NCI-H526 (cell line): ENCODE measurements around the gene ARID1A.
"Not testable (repeated sequence)": the region's sequence is repeated elsewhere in the genome, so short reads cannot be mapped to it uniquely, and the experiment has no call there.

Experiments
- DNase-seq, 2 experiments: peaks; one replicate each; lab custom pipeline; 2025; lab: John Stamatoyannopoulos, UW

The ARID1A gene

DNA sequence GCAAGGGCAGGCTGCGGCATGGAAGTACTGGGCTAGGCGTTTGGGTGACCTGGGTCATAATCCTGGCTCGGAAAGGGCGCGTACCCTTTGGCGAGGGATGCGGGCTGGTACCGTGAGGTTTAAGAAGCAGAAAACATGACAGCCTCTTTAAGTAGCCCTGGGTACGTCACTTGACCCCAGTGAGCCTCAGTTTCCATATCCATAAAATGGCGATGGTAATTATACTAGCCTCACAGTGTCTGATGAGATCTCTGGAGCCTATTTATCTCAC lies 92.6 kb downstream of the ARID1A start:
- DNase-seq: no peak

DNA sequence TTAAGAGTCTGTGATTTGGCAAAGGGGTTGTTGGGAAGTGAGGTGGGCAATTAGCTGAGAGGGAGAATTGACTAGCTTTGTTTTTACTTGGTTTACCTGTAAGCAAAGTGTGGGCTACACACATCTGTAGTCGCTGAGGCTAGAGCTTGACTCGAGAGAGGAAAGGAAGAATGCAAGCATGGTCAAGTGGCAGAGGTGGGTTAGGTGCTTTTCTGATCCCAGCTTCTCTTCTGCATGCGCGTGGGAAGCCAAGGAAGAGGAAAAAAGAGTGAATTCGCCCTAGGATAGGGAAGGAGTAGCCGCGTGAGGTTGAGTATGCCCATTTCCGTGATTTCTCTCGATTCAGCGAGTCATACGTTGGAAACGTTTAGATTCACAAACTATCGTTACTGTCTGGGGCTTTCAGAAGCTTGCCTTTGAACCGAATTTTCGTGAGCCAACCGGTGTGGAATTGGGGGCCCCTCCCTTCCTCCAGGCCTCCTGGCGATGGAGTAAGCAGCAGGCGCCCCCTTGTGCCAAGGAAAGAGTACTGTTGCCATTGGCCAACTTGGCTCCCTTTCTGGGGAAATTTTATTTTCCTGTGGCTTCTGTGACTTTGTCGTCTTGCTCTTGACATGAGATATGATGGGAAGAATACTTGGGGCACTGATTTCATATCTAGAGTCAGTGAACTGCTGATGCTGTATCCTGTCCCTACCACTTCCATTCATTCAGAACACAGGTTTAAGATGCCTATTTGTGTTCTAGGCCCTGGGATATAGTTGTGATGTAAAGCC lies 93.2 kb downstream of the ARID1A start:
- peak; percentile 65 to 90 for DNase-seq

DNA sequence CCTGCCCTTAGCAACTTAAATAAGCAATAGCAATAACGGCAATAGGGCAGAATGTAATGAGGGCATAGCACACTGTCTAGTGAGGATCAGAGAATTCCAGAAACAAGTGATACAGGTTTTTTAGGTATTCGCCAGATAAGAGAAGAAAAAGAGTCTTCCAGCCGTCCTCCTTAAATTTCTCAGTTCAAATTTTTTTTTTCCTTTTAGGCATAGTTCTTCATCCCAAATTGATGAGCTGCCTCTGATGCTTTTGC lies 93.7 kb downstream of the ARID1A start:
- DNase-seq: no peak

DNA sequence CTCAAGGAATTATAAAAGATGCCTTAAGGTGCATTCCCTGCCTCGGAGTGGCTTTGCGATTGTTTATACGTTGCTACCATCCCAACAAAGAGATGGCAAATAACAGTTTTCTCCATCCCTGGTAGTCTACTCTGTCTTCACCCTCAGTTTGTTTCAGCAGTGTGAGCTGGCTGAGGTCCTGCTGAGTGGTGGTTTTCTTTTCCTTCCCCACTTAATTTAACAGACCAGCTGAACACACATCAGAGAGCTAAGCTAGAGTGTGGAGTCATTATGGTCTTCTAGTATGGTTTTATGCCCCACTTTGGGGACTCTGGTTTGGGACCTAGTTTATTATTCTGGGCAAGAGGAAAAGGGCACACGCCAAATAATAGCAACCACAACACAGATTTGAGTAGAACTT lies 94.1 kb downstream of the ARID1A start:
- DNase-seq: no peak

DNA sequence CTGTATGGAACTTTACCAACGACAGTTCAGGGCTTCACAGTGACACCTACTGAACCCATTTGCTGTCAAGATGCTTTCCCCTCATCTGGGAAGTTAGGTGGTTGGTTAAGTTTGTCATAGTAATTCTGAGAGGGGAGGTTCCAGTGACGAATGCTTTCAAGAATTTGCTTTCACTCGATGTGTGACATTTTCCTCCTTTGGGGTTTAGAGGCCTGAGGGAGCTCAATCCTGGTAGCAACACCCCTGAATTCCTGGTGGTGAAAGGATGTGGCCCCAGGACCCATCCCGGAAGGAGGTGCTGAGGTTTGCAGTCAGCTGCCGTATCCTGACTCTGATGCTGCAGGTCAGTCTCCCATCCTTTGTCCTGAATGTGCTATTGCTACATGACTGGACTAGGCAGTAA lies 94.7 kb downstream of the ARID1A start:
- no peak for DNase-seq

DNA sequence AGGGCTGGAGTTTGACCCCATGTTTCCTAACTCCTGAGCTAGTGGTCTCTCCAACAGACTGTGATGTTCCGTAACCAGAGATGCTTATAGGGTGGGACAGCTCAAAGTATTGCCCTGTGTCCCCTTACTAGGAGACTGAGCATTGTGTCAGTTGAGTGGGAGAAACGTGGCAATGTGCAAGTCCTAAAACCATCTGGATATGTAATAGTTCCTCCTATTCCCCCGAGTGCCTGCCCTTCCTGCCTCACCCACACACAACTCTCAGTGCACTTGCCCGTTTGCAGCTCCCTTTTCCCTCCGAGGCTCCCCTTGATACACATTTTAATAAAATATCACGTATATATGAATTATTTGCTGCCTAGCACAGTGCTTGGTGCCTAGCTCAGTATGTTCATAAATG lies 95.3 kb downstream of the ARID1A start:
- no peak for DNase-seq

DNA sequence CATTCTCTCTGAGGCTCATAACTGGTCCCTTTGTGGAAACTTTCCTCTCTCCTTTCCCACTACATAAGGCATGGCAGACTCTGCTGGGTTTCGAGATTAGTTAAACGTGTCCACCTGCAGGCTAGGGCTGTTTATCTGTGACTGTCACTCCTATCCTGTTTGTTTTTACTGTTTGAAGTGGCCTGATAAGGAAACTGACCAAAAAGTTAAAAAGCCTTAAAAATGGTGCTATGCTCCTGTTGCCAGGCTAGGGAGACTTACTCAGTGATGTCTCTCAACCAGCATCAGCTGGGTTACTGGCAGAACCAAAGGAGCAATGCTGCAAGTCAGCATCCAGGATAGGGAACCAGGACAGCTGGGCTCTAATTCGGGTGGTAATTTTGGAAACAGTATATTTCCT lies 95.8 kb downstream of the ARID1A start:
- no peak for DNase-seq

DNA sequence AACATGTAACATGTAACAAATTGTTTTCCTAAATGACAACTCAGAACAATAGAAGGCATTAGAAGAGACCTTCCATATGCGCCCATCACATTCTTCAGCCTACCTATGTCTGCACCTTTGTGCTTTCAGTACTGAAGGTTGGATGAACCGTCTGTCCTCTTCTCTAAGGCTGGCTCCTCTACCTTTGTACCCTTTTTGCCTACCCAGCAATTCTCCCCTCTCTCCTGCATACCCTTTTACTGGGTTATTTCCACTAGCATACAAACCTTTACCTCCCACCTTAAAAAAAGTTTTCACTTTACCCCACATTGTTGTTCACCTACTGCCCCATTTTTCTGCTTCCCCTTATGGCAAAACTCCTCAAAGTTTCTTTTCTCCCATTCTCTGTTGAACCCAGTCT lies 97.1 kb downstream of the ARID1A start:
- no peak for DNase-seq

DNA sequence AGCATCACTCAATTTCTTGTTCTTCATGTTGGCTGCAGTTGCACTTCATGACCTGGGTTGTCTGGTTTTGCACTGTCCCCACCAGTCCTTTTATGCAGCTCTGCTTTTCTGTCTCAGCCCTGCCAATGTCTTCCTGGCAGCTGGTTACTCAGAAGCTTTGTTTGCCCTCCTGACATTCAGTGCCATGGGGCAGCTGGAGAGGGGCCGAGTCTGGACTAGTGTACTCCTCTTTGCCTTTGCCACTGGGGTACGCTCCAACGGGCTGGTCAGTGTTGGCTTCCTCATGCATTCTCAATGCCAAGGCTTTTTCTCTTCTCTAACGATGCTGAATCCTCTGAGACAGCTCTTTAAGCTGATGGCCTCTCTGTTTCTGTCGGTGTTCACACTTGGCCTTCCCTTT lies 98.6 kb downstream of the ARID1A start:
- DNase-seq: no peak

DNA sequence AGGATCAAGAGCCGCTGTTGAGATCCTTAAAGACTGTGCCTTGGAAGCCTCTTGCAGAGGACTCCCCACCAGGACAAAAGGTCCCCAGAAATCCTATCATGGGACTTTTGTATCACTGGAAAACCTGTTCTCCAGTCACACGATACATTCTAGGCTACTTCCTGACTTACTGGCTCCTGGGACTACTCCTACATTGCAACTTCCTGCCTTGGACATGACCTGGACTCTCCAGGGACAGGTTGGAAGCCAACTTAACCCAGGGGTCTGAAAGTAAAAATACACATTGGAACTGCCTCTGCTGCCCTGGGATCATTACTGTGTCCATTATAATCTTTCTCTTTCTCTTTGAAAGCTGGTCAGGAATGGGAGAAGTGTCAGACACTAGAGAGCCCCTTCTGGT lies 101.8 kb downstream of the ARID1A start:
- no peak for DNase-seq

DNA sequence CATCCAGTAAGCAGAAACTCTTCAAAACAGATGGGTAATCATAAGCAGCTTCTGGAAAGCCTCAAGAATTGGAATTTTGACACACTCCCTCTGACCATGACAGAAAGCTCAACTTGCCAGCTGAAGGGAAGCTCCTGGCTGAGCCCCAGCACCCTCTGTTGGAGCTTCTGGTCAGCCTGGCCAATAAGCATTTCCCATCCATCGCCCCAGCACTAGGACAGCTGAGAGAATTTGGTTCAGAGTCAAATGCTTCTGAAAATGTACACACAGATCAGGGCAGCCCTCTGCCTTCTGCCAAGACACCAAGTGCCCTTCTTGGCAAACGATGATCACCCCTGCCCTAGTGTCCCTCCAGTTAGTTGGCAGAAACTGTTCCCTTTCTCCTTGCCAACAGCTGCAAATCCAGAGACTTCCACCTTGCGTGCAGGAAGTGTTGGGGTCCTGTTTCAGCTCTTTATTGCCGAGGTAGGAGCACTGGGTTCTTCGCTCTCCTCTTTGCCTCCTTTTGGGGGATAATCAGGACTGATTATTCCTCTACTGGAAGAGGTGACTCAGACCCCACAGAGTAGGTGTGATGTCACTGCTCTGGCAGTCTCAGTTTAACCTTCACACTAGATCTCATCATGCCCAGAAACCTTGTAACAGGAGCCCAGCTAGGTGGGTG lies 103.8 kb downstream of the ARID1A start:
- no peak for DNase-seq

DNA sequence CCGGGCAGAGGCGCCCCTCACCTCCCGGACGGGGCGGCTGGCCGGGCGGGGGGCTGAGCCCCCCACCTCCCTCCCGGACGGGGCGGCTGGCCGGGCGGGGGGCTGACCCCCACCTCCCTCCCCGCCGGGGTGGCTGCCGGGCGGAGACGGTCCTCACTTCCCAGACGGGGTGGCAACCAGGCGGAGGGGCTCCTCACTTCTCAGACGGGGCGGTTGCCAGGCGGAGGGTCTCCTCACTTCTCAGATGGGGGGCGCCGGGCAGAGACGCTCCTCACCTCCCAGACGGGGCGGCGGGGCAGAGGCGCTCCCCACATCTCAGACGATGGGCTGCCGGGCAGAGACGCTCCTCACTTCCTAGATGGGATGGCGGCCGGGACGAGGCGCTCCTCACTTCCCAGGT lies 108.1 kb downstream of the ARID1A start:
- DNase-seq: not testable (repeated sequence)

DNA sequence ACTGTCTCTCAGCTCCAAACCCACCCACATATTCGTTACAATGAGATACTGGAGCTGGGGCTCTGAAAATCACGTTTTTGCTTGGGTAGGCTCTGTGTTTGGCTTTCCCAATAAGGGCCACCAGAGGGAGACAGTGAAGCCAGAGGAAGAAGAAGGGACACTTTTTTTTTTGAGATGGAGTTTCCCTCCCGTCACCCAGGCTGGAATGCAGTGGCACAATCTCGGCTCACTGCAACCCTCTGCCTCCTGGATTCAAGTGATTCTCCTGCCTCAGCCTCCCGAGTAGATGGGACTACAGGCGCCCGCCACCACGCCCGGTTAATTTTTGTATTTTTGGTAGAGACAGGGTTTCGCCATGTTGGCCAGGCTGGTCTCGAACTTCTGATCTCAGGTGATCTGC lies 114.3 kb downstream of the ARID1A start:
- DNase-seq: peak; percentile 49 to 69

DNA sequence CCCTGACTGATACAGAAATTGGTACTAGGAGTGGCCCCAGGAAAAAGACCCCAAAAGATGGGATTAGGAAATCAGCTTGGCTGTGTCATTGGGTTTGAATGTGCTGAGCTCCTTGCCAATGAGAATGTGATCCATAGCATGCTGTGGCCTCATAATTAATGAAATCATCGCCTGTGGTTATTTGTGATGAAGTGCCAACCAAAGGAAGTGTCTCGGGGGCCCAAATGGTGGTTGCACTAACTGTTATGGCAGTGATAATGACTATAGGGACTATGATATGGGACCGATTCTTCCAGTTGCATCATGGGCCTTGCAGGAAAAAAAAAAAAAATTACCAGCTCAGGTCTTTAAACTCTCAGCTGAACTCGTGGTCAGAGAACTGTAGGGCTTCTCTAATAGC lies 115.2 kb downstream of the ARID1A start:
- no peak for DNase-seq

DNA sequence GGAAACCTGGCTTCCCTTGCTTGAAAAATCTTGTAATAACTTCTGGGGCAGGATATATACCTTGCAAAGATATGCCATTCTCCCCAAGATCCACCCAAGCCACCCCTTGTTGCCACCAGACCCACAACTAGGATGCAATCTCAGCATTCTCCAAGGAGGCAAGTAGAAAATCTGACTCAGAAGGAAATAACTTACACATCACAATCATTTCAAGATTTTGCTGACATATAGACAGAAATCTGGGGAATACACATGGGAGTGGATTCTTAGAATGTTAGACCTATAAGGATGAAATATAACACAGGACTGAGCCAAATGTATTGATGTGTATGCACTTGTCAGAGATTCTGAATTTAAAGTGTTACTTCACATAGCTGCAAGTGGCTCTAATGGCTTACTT lies 115.9 kb downstream of the ARID1A start:
- DNase-seq: no peak

DNA sequence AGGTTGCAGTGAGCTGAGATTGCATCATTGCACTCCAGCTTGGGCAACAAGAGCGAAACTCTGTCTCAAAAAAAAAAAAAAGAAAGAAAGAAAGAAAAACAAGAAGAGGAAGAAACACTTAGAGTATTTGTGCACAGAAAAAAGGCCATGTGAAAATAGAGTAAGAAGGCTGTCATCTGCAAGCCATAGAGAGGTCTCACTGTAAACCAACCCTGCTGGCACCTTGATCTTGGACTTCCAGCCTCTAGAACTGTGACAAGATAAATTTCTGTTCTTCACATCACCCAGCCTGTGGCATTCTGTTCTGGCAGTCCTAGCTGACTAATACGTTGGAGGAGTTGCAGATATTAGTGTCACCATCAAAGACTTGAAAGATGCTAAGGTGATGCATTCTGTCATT lies 118.6 kb downstream of the ARID1A start:
- no peak for DNase-seq

DNA sequence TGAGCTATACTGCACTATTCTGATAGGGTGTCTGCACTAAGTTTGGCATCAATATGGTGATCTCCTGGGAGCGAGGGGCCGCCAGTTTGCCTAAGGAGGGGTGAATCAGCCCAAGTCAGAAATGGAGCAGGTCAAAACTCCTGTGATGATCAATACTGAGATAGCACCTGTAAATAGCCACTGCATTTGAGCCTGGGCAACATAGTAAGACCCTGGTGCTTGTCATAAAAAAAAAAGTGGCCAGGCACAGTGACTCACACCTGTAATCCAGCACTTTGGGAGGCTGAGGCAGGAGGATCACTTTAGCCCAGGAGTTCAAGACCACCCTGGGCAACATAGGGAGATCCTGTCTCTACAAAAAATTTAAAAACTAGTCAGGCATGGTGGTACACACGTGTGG lies 119.1 kb downstream of the ARID1A start:
- no peak for DNase-seq

DNA sequence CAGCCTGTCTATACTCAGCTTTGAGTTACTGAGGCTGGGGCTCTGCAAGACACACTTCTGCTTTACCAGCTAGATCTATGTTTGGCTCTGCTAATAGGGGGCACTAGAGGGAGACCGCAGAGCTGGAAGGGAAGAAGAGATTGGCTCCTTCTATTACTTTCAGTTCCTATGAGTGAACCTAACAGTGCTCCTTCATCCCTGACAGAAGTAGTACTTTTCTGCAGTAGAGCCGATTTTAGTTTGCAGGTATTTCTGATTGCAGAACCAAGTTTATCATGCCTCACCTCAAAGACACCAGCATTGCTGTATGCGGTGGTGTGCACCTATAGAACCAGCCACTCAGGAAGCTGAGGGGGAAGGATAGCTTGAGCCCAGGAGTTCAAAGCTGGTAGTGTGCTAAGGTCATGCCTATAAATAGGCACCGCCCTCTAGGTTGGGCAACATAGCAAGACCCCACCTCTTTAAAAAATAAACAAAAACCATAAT lies 125.0 kb downstream of the ARID1A start:
- no peak for DNase-seq

DNA sequence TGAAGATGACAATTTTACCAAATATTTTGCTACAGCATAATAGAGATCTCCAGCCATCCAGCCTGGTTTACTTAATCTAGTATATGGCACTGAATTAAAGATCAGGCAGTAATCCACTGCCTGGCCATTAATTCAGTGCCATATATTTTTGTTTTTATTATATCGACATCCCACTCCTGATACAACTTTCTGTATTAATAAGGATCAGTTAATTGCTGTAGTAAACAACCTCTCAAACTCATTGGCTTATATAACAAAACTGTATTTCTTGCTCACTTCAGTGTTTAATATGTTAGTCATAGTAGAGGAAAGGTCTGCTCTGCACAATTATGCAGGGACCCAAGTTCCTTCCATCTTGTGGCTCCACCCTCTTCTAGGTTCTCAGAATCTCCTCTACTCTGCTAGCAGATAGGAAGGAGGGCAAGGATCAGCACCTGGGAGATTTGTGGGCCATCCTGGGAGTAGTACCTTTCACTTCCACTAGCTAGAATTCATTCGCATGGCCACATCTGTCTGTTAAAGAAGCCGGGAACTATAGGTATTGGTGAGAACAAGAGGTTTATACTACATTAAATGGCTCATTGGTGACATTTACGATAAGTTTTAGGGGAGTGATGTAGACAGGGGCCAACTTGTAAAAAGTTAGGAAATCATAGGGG lies 127.1 kb downstream of the ARID1A start:
- DNase-seq: no peak

DNA sequence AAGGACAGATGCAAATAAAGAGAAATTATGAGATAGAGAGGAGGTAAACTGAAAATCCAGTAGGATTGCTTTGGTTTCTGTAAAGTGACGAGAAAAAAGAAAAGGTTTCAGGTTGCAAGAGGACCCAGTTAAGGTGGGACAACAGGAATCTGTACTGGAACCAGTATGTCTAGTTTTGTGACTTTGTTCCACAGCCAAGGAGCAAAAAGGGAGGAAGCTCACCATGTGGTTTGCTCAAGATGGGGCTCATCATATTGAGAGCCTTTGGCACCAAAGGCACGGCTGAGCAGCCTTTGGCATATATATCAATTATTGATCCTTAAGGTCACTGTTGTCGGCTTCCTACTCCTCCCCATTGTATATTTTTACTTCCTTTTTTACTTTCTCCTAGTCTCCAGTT lies 128.9 kb downstream of the ARID1A start:
- DNase-seq: no peak

DNA sequence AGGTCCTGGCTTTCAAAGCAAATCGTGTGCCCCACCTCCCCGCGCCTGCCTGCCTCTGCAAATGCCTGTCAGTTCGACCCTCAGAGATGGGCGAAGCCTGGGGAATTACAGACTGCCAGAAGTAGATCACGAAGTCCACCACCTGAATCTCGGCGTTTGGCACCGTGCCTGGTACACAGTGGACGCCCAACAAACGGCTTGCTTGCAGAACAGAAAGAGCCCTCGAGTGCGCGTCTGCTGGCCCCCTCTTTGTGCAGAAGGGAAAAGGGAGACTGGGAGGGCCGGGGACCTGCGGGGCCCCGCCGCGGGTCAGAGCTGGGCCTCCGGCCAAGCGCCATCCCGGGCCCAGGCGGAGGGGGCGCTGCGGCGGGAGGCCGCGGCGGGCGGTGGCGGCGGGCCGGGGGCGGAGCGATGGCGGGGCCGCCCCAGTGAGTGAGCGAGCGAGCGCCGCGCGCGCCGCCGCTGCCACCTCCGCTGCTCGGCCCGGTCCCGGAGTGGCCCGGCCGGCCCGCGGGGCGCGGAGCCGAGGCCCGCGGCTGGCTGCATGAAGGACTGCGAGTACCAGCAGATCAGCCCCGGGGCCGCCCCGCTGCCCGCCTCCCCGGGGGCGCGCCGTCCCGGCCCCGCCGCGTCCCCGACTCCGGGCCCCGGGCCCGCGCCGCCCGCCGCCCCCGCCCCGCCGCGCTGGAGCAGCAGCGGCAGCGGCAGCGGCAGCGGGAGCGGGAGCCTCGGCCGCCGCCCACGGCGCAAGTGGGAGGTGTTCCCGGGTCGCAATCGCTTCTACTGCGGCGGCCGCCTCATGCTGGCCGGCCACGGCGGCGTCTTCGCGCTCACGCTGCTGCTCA lies 130.7 kb downstream of the ARID1A start, which contains the start of gene ZDHHC18:
Gene ZDHHC18 (plus strand): TSS at position 428 of the 845 bp plus-strand sequence. CDS start 117 bp downstream, at position 545.
- DNase-seq: peak in 1 of 2 experiments; percentile 72

DNA sequence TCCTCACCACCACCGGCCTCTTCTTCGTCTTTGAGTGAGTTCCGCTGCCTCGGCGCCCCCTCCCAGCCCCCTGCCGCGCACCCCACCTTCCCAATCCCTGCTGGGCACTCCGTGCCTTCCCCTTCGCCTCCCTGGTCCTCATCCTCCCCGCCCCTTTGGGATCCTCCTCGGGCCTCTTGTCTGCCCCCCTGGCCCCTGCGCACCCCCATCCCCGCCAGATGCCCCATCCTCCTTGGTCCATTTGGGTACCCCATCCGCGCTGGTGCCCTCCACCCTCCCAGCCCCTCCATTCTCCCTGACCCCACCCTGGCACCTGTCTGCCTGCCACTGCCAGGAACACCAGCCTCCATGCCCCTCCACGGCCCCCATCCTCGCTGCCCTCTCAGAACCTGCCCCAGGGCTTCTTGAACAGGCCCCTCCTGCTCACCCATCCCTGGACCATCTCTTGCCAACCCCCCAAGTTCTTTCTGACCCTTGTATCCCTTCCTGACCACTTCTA lies 131.3 kb downstream of the ARID1A start:
- no peak for DNase-seq
